Fibroblast of lung (primary cell): ENCODE results near the gene ABCG2.

Experiments used
- EZH2 ChIP-seq: IDR thresholded peaks from 2 replicates; pipeline ENCODE4 v1.5.1; 2012; ENCODE audit warnings: low read length, control low read depth, mild to moderate bottlenecking; ENCODE audit errors: missing control alignments
- TF ChIP-seq, protein P1 (sequence below), 2 donors: IDR thresholded peaks in 1 of 2; conservative IDR thresholded peaks in 1 of 2; 1 replicate in 1 of 2; 2 replicates in 1 of 2; pipeline ENCODE4 v1.5.1; 2011 to 2012; ENCODE audit warnings: low read length in 2 of 2, control low read depth in 1 of 2, inconsistent platforms in 1 of 2, low read depth in 1 of 2, mild to moderate bottlenecking in 1 of 2

DNA sequence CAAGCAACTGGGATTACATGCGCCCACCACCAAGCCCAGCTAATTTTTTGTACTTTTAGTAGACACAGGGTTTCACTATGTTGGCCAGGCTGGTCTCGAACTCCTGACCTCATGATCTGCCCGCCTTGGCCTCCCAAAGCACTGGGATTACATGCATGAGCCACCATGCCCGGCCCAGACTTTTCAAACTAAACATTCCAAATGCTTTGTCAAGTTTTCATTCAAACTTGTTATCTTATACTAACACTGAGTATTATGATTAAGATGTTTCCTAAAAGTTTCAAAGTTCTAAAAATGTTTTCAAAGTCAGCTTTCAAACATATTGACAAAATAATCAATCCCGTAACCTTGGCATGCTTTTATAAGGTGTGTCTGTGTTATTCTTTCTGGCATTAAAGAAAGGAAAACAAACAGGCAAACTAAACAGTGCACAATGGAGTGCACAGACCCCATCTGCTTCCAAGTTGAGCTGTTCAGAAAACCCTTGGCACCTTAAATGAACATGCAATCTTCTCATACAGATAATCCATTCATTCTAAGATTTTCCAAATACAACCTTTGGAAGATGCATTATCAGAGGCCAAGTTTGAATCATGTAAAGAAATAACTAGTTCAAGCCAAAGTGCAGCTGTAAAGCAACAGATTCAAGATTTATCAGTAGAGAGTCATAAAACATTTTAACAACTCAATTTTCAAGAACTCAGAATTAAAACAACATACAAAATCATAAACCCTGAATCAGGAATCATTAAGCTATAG is 49.1 kb downstream of the ABCG2 start:
- TF ChIP-seq, protein P1, sequence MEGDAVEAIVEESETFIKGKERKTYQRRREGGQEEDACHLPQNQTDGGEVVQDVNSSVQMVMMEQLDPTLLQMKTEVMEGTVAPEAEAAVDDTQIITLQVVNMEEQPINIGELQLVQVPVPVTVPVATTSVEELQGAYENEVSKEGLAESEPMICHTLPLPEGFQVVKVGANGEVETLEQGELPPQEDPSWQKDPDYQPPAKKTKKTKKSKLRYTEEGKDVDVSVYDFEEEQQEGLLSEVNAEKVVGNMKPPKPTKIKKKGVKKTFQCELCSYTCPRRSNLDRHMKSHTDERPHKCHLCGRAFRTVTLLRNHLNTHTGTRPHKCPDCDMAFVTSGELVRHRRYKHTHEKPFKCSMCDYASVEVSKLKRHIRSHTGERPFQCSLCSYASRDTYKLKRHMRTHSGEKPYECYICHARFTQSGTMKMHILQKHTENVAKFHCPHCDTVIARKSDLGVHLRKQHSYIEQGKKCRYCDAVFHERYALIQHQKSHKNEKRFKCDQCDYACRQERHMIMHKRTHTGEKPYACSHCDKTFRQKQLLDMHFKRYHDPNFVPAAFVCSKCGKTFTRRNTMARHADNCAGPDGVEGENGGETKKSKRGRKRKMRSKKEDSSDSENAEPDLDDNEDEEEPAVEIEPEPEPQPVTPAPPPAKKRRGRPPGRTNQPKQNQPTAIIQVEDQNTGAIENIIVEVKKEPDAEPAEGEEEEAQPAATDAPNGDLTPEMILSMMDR (conservative IDR thresholded peaks at IDR 0.05 in 1 of 2, IDR thresholded peaks at IDR 0.05 in 1 of 2; ENCODE audit: low read depth in 1 of 2, low read length in 2 of 2), result no peak
- TF ChIP-seq EZH2, result no peak
